LNCaP clone FGC (cell line): ENCODE data around the gene GINS1.

Experiments used
- DNase-seq: peaks from one replicate; pipeline ENCODE4 v3.0.0-alpha.2; 2011; ENCODE audit warnings: low read depth
- H3K4me3 ChIP-seq: 2 replicates; pipeline ENCODE4 v1.5.1; 2011; ENCODE audit warnings: mild to moderate bottlenecking, low read depth, low read length, control low read depth
- TF ChIP-seq, protein P1 (sequence below): IDR thresholded peaks from 2 replicates; pipeline ENCODE4 v1.5.1; 2012; ENCODE audit warnings: mild to moderate bottlenecking; ENCODE audit not compliant: control insufficient read depth, insufficient read depth; ENCODE audit errors: extremely low read depth

The GINS1 gene

DNA sequence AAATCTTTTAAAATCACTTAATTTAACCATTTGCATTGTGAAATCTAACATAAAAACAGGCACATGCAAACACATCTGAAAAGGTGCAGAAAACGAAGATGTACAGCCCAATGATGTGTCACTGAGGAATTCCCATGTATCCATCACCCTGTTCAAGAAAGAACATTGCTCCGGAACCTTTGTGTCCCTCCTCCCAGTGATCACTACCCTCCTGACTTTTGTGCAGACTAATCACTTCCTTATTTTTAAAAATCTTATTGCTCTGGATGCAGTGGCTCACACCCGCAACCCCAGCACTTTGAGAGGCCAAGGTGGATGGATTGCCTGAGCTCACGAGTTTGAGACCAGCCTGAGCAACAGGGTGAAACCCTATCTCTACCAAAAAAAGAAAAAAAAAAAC is 14.6 kb downstream of the GINS1 start:
- TF ChIP-seq, protein P1, sequence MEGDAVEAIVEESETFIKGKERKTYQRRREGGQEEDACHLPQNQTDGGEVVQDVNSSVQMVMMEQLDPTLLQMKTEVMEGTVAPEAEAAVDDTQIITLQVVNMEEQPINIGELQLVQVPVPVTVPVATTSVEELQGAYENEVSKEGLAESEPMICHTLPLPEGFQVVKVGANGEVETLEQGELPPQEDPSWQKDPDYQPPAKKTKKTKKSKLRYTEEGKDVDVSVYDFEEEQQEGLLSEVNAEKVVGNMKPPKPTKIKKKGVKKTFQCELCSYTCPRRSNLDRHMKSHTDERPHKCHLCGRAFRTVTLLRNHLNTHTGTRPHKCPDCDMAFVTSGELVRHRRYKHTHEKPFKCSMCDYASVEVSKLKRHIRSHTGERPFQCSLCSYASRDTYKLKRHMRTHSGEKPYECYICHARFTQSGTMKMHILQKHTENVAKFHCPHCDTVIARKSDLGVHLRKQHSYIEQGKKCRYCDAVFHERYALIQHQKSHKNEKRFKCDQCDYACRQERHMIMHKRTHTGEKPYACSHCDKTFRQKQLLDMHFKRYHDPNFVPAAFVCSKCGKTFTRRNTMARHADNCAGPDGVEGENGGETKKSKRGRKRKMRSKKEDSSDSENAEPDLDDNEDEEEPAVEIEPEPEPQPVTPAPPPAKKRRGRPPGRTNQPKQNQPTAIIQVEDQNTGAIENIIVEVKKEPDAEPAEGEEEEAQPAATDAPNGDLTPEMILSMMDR: no peak
- DNase-seq: no peak

DNA sequence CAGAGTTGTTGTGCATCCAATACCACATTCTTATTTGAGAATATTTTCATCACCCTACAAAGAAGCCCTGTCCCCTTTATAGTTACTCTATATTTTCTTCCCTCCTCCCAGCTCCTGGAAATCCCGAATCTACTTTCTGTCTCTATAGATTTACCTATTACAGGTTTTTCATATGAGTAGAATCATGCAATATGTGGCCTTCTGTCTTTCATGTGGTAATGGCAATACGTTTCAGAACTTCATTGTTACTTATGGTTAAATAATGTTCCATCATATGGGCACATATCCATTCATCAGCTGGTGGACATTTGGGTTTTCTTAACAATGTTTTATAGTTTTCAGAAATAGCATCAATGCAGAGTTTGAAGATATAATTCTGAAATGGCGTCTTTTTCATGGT is 17.1 kb downstream of the GINS1 start:
- DNase-seq: no peak
- no peak overlapping the region for H3K4me3 ChIP-seq
- TF ChIP-seq, protein P1: no peak

More for the DNA sequence above, 14.6 kb downstream of the GINS1 start:
- no peak overlapping the region for H3K4me3 ChIP-seq

DNA sequence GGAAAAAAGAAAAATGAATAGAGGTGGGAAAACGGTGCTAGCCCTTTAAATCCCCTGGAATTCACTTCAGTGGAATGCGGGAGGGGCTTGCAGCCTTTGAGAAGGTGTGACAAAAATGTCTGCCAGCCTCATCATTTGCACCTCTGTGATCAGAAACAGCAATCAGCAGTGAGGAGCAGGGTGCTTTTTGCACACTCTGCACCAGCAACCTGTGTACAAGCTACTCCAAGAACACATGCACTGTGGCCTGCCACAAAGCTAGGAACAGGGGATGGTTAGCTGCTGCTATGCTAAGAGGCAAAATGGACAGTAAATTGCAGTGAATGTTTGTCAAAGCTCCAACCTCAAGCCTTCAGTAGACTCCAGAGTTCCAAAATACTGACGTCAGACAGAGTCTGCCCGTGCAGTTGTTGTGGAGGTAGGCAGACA is 29.7 kb downstream of the GINS1 start:
- DNase-seq: no peak

DNA sequence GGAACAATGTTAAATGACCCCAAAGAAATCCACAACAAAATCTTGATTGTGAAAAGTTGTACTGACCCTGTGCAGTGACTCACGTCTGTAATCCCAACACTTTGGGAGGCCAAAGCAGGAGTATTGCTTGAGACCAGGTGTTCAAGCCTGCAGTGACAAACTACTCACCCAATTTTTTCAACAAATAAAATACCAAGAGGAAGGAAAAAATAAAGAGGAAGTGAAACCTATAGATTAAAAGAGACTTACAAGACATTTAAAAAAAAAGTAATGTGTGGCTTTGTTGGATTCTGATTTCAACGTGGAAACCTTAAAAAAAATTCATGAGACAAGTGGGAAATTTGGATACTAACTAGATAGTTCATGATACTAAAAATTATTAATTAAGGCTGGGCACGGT is 31.9 kb downstream of the GINS1 start:
- no peak for DNase-seq
- TF ChIP-seq, protein P1: no peak
- no peak overlapping the region for H3K4me3 ChIP-seq

More for the DNA sequence above, 29.7 kb downstream of the GINS1 start:
- TF ChIP-seq, protein P1: no peak
- H3K4me3 ChIP-seq: no peak overlapping the region

DNA sequence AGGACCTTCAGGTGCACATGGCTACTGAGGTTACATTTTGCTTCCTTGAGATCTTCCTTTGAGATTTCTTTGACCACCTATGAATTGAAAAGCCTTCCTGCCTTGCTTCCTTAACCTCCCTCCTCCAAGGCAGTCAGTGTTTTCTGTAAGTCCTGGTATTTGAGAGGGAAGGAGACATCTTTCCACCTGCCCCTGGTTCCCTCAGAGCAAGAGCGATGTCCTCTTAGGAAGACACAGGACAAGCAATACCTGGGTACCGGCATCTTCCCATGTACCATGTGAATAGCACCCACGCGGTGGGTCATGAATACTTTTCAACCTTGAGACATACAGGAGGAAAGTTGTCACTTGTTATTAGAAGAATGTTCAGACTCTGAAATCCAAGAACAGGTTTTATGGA is 37.1 kb downstream of the GINS1 start:
- no peak for DNase-seq
- H3K4me3 ChIP-seq: no peak overlapping the region
- TF ChIP-seq, protein P1: no peak

DNA sequence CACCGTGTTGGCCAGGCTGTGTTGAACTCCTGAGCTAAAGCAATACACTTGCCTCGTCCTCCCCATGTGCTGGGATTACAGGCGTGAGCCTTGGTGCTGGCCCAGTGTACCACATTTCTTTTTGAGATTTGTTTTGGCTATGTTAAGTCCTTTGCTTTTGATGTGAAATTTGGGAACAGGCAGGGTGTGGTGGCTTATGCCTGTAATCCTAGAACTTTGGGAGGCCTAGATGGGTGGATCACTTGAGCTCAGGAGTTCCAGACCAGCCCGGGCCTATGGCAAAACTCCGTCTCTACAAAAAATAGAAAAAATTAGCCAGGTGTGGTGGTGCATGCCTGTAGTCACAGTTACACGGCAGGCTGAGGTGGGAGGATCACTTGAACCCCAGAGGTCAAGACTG is 40.2 kb downstream of the GINS1 start:
- no peak overlapping the region for H3K4me3 ChIP-seq
- TF ChIP-seq, protein P1: no peak
- DNase-seq: no peak

DNA sequence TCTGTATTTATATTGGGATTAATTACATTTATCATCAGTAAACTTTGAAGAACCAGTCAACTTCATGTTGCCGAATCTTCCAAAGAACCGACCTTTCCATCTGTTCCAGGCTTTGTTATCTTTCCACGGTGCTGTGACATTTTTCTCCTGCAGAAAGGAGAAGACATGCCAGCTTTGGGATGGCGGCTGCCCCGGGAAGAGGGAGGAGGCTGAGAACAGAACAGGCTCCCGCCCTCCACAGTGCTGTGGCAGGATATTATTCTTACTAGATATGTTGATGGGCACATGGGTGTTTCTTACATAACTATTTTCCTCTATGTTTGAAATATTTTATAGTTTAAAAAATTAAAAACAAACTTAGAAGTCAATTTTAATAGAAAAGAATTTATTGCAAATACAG is 44.9 kb downstream of the GINS1 start:
- no peak overlapping the region for H3K4me3 ChIP-seq
- no peak for DNase-seq
- TF ChIP-seq, protein P1: no peak
